Measurements from ENCODE around the gene NCAM1.

- TF ChIP-seq CTCF (IDR thresholded peaks at IDR 0.05) (no peak), POLR2A (IDR thresholded peaks at IDR 0.05) (no peak)
These were observed 314.4 kb downstream of the NCAM1 start for GRCh38 chr11:113275602-113276001.

Data from Peyer's patch (tissue), 4 donors.